GM12878 (cell line): Measurements from ENCODE around the gene DISC1.

ENCODE experiments used
- BACH1 ChIP-seq: fragments of 450-650 bp; IDR thresholded peaks from 2 replicates; pipeline ENCODE4 v1.6.1; 2017; ENCODE audit warnings: mild to moderate bottlenecking, borderline replicate concordance
- BRCA1 ChIP-seq: IDR thresholded peaks from 2 replicates; pipeline ENCODE4 v1.6.1; 2011; ENCODE audit warnings: low read depth, low read length, improper control_type of control experiment
- CEBPB ChIP-seq, 2 experiments: fragments of 150-350 bp in 1 of 2; IDR thresholded peaks; 2 replicates each; pipeline ENCODE4 v1.6.1; 2012 to 2014; ENCODE audit warnings: low read depth in 2 of 2, low read length in 2 of 2, borderline replicate concordance in 1 of 2, inconsistent platforms in 1 of 2
- CHD1 ChIP-seq: IDR thresholded peaks from 2 replicates; pipeline ENCODE4 v1.6.1; 2012; ENCODE audit warnings: low read depth, low read length, improper control_type of control experiment
- CUX1 ChIP-seq: IDR thresholded peaks from 2 replicates; pipeline ENCODE4 v1.6.1; 2012; ENCODE audit warnings: improper control_type of control experiment, low read depth, low read length; ENCODE audit not compliant: insufficient replicate concordance
- EZH2 ChIP-seq: IDR thresholded peaks from 2 replicates; pipeline ENCODE4 v1.6.1; 2012; ENCODE audit warnings: low read depth, mild to moderate bottlenecking, control low read depth, inconsistent platforms, low read length, borderline replicate concordance; ENCODE audit not compliant: control insufficient read depth
- FOXM1 ChIP-seq: IDR thresholded peaks from 2 replicates; pipeline ENCODE4 v1.6.1; 2012; ENCODE audit warnings: low read depth, mild to moderate bottlenecking, inconsistent platforms, low read length, moderate library complexity
- JUNB ChIP-seq: IDR thresholded peaks from 2 replicates; pipeline ENCODE4 v1.6.1; 2016; ENCODE audit warnings: antibody characterized with exemption, mild to moderate bottlenecking
- POLR2A ChIP-seq: IDR thresholded peaks from 2 replicates; pipeline ENCODE4 v1.6.1; 2011; ENCODE audit warnings: low read depth, mild to moderate bottlenecking, low read length
- POLR2AphosphoS5 ChIP-seq: IDR thresholded peaks from 2 replicates; pipeline ENCODE4 v1.6.1; 2011; ENCODE audit warnings: mild to moderate bottlenecking, low read length, inconsistent platforms
- SIN3A ChIP-seq: IDR thresholded peaks from 2 replicates; pipeline ENCODE4 v1.6.1; 2012; ENCODE audit warnings: low read depth, low read length, improper control_type of control experiment
- SPI1 ChIP-seq: IDR thresholded peaks from 2 replicates; pipeline ENCODE4 v1.6.1; 2011; ENCODE audit warnings: low read depth, mild to moderate bottlenecking, low read length, moderate library complexity, borderline replicate concordance; ENCODE audit not compliant: insufficient read depth
- ZBTB33 ChIP-seq: fragments of 450-650 bp; IDR thresholded peaks from 2 replicates; pipeline ENCODE4 v1.6.1; 2017; ENCODE audit warnings: mild to moderate bottlenecking
- TF ChIP-seq, protein P1 (sequence below), 3 experiments: IDR thresholded peaks in 2 of 3; conservative IDR thresholded peaks in 1 of 3; 2 replicates each; pipeline ENCODE4 v1.5.1; 2011; ENCODE audit warnings: low read depth in 3 of 3, low read length in 3 of 3, mild to moderate bottlenecking in 3 of 3, control low read depth in 2 of 3, moderate library complexity in 2 of 3, inconsistent platforms in 1 of 3, mixed read lengths in 1 of 3; ENCODE audit not compliant: control insufficient read depth in 2 of 3, insufficient read depth in 1 of 3; ENCODE audit errors: extremely low read depth in 1 of 3

DNA sequence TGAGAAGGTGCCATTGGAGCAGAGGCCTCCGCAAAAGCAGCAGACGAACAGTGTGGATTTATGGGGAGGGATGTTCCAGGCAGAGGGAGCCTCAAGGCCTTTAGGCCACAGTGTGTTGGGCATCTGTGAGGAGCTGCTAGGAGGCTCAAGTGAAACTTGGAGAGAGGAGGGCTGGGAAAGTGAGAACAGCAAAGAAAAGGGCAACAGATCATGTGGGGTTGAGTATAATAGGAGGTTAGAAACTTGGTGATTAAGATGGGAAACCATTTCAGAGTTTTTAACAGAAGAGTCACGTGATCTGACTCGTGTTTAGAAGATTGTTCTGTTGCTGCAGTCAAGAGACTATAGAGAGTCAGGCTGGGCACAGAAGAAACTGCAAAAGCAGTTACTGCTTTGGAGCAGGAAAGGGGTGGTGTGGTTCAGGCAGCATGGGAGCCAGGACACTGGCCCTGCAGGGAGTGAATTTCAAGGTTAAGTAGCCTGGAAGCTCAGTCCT is 277.0 kb downstream of the DISC1 start:
- TF ChIP-seq CHD1, result no peak
- TF ChIP-seq POLR2A, result no peak
- TF ChIP-seq, protein P1, sequence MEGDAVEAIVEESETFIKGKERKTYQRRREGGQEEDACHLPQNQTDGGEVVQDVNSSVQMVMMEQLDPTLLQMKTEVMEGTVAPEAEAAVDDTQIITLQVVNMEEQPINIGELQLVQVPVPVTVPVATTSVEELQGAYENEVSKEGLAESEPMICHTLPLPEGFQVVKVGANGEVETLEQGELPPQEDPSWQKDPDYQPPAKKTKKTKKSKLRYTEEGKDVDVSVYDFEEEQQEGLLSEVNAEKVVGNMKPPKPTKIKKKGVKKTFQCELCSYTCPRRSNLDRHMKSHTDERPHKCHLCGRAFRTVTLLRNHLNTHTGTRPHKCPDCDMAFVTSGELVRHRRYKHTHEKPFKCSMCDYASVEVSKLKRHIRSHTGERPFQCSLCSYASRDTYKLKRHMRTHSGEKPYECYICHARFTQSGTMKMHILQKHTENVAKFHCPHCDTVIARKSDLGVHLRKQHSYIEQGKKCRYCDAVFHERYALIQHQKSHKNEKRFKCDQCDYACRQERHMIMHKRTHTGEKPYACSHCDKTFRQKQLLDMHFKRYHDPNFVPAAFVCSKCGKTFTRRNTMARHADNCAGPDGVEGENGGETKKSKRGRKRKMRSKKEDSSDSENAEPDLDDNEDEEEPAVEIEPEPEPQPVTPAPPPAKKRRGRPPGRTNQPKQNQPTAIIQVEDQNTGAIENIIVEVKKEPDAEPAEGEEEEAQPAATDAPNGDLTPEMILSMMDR (IDR thresholded peaks at IDR 0.05 in 2 of 3, conservative IDR thresholded peaks at IDR 0.05 in 1 of 3; ENCODE audit: control insufficient read depth in 2 of 3, extremely low read depth in 1 of 3, insufficient read depth in 1 of 3, low read depth in 3 of 3, low read length in 3 of 3), result no peak
- TF ChIP-seq EZH2, result no peak
- TF ChIP-seq POLR2AphosphoS5, result no peak
- no peak for TF ChIP-seq JUNB
- TF ChIP-seq SPI1, result no peak
- no peak for TF ChIP-seq BRCA1
- TF ChIP-seq BACH1, result no peak
- TF ChIP-seq CUX1, result no peak
- TF ChIP-seq SIN3A, result no peak
- TF ChIP-seq FOXM1, result no peak
- TF ChIP-seq ZBTB33, result no peak
- no peak for TF ChIP-seq CEBPB (IDR thresholded peaks at IDR 0.05; ENCODE audit: borderline replicate concordance in 1 of 2, low read depth in 2 of 2, low read length in 2 of 2)
